Ovary (tissue), 9 donors: Measurements from ENCODE around the gene ABHD17C. TPM values are rescaled to one million over a fixed set of nuclear protein-coding genes. Genes with fewer than 3 reads are reported as not detected.
A peak's percentile ranks its signal among the peaks of the same experiment; 100 is the strongest.

Experiments
- DNase-seq, 5 donors: peaks; one replicate each; pipeline ENCODE4 v3.0.0-alpha.2; 2019 to 2020
- H3K27ac ChIP-seq, 2 donors: fragments of 200-600 bp; one replicate each; pipeline versions ENCODE4 v1.5.1 to v1.8.0; 2019 to 2022
- H3K27me3 ChIP-seq: fragments of 200-600 bp; one replicate; pipeline ENCODE4 v1.8.0; 2022
- H3K36me3 ChIP-seq: fragments of 200-600 bp; sonication (generic); one replicate; pipeline ENCODE4 v1.5.1; 2019
- H3K4me1 ChIP-seq: one replicate; pipeline ENCODE4 v1.8.1; 2013; ENCODE audit warnings: mild to moderate bottlenecking, moderate library complexity; ENCODE audit not compliant: insufficient read depth
- H3K4me3 ChIP-seq: fragments of 200-600 bp; sonication (generic); one replicate; pipeline ENCODE4 v1.5.1; 2017
- H3K9me3 ChIP-seq, 2 donors: fragments of 200-600 bp in 1 of 2; sonication (generic) in 1 of 2; one replicate each; pipeline versions ENCODE4 v1.5.1 to v1.8.1; 2013 to 2019; ENCODE audit warnings: mild to moderate bottlenecking in 1 of 2, moderate library complexity in 1 of 2
- EP300 ChIP-seq: sonication (generic); formaldehyde crosslinking; IDR thresholded peaks from one replicate; pipeline ENCODE4 v1.6.1; 2017; ENCODE audit warnings: antibody characterized with exemption
- POLR2A ChIP-seq: fragments of 450-650 bp; IDR thresholded peaks from one replicate; pipeline ENCODE4 v1.6.1; 2017; ENCODE audit warnings: antibody characterized with exemption, mild to moderate bottlenecking, moderate library complexity
- WGBS, 3 donors: extraction: QIAGEN DNeasy Blood & Tissue Kit in 1 of 3; methylation state at CpG; one replicate each; pipeline versions ENCODE4 v1.1.5 to v1.1.7; 2013 to 2017; 5-methylcytosine and 5-hydroxymethylcytosine counted together
- intact Hi-C, 4 donors: fragments of 100-400 bp; cut with DNase I; formaldehyde crosslinking; loops; one replicate each; pipeline versions ENCODE4 v1.11.0 to v1.15.1; 2022 to 2023
- polyA plus RNA-seq, 2 donors: library from polyadenylated mRNA; stranded (reverse); fragments of 200-250 nt in 1 of 2; fragments of 350-450 nt in 1 of 2; fragmentation: Illumina TruSeq in 1 of 2; extraction: RNeasy Lipid Tissue Mini Kit (QIAGEN cat#74804) in 1 of 2; gene quantifications; one replicate each; pipeline ENCODE4 v1.2.3, GENCODE V29; 2013 to 2014
- total RNA-seq, 7 donors: library from RNA; depleted of rRNA in 2 of 7; stranded (reverse); fragments of >200 nt in 2 of 7; fragmentation: NEBNext Ultra II Directional in 3 of 7; extraction: Animal tissue kit (Norgen Biotek cat#: 25700) in 3 of 7; gene quantifications; one replicate each; pipeline versions ENCODE4 v1.1.0 to v1.2.4, GENCODE V29; 2016 to 2023
- TF ChIP-seq, protein P1 (sequence below), 3 donors: fragments of 450-650 bp in 2 of 3; fragments of 200-600 bp in 1 of 3; IDR thresholded peaks; one replicate each; pipeline versions ENCODE4 v1.5.1 to v1.8.0; 2016 to 2022; ENCODE audit warnings: antibody characterized with exemption in 3 of 3, mild to moderate bottlenecking in 1 of 3
- donor health status: DM: no; HTN: no; CAD: no; lungs with moderate emphysema.
- donor health status: DM: no; HTN: no; CAD: no.
- donor health status: Bipolar disorder and iron deficiency.
- donor health status: DM: yes; HTN: yes; CAD: no.
- donor health status: DM: no; HTN: no; CAD: no.
- donor health status: DM: yes; HTN: yes; CAD: no.

The ABHD17C gene
- total and polyA plus RNA-seq, 9 donors = 1.2 to 5.6 (median 3.6) TPM

DNA sequence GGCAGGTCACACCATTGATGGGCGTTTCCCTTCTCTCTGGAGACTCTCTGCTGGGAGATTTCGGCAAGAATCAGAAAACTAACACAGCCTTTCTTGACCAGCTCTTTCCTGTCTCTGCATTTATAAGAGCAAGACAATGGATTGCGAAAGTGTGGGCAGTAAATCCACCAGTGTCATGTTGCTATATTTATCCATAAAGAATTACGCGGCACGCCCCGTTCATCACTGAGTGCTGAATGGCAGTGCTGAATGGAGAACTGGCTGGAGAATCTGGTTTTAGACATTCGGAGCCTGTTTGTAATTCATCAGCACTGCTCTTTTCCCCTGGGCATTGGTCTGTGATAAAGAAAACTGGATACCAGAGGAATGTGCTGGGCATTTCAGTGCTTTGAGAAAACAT, 82.0 kb downstream of the ABHD17C start:
- Histone ChIP-seq H3K36me3 (no peaks in the 10 kb centered on the region), H3K9me3 (no peaks in the 10 kb centered on the region), H3K4me1 (peaks cover 15% of the 10 kb centered on the region), H3K27me3 (no peaks in the 10 kb centered on the region), H3K27ac (no peak overlapping the region), H3K4me3 (no peak overlapping the region)
- intact Hi-C loops = loop anchor here (5.0 to 10.0 kb wide), 6 partner anchors 190 to 488 kb away; no protein-coding TSS in a partner anchor
- no peak for DNase-seq
- TF ChIP-seq, protein P1, sequence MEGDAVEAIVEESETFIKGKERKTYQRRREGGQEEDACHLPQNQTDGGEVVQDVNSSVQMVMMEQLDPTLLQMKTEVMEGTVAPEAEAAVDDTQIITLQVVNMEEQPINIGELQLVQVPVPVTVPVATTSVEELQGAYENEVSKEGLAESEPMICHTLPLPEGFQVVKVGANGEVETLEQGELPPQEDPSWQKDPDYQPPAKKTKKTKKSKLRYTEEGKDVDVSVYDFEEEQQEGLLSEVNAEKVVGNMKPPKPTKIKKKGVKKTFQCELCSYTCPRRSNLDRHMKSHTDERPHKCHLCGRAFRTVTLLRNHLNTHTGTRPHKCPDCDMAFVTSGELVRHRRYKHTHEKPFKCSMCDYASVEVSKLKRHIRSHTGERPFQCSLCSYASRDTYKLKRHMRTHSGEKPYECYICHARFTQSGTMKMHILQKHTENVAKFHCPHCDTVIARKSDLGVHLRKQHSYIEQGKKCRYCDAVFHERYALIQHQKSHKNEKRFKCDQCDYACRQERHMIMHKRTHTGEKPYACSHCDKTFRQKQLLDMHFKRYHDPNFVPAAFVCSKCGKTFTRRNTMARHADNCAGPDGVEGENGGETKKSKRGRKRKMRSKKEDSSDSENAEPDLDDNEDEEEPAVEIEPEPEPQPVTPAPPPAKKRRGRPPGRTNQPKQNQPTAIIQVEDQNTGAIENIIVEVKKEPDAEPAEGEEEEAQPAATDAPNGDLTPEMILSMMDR (IDR thresholded peaks at IDR 0.05) = no peak
- TF ChIP-seq EP300 (no peak), POLR2A (no peak)
- WGBS, 3 donors = 61 to 70% (median 68%) methylated on average over 8 of the region's 8 CpGs

- intact Hi-C loops = loop anchor here (2.0 to 10.0 kb wide), 7 partner anchors 189 to 487 kb away; no protein-coding TSS in a partner anchor
- TF ChIP-seq, protein P1 (IDR thresholded peaks at IDR 0.05) = no peak
- no peak for TF ChIP-seq POLR2A
- TF ChIP-seq EP300 = no peak
- no peaks in the 10 kb centered on the region for H3K9me3 ChIP-seq
- no peak overlapping the region for H3K4me3 ChIP-seq
- whole genome bisulfite sequencing, 3 donors = 82 to 86% (median 85%) methylated on average over 10 of the region's 10 CpGs
- DNase-seq = no peak
- H3K36me3 ChIP-seq = no peaks in the 10 kb centered on the region
- peaks cover 15% of the 10 kb centered on the region for H3K4me1 ChIP-seq
- no peak overlapping the region for H3K27ac ChIP-seq
- H3K27me3 ChIP-seq = no peaks in the 10 kb centered on the region
These were observed 82.9 kb downstream of the ABHD17C start for GRCh38 chr15:80777826-80778620.

DNA sequence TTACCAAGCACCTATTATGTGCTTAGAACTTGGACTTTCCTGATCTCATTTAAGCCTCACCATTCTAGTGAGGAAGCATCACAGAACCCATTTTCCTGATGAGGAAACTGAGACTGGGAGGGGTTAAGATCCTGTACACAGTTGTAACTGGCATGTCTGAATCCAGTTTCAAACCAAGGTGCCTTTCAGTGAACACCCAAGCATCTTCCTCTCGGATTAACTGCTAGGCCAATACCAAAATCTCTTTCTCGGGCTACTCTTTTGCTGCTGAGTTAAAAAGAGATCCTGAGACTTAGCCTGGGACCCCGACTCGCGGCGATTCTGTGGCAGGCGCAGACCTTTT, 83.5 kb downstream of the ABHD17C start:
- Histone ChIP-seq H3K4me3 (peak overlapping the region; percentile 41), H3K9me3 (no peaks in the 10 kb centered on the region), H3K27ac (no peak overlapping the region), H3K27me3 (no peaks in the 10 kb centered on the region), H3K4me1 (peaks cover 15% of the 10 kb centered on the region), H3K36me3 (no peaks in the 10 kb centered on the region)
- WGBS, 3 donors = 18 to 21% (median 20%) methylated on average over 7 of the region's 7 CpGs
- DNase-seq = no peak
- TF ChIP-seq, protein P1 (IDR thresholded peaks at IDR 0.05) = no peak
- TF ChIP-seq EP300 (no peak), POLR2A (no peak)
- intact Hi-C loops = loop anchor here (2.0 to 10.0 kb wide), 7 partner anchors 189 to 486 kb away; no protein-coding TSS in a partner anchor

- Histone ChIP-seq H3K27ac (no peak within 1 kb of the TSS), H3K9me3 (no peaks in the 10 kb centered on the region), H3K4me3 (peak within 1 kb of the TSS; percentile 41), H3K4me1 (peaks cover 15% of the 10 kb centered on the region), H3K27me3 (no peaks in the 10 kb centered on the region), H3K36me3 (no peaks in the 10 kb centered on the region)
- TF ChIP-seq, protein P1 (IDR thresholded peaks at IDR 0.05) = peak; percentile 55 to 94 (median 69)
- TF ChIP-seq EP300 = no peak
- peak; percentile 74 to 91 (median 79) for DNase-seq
- WGBS, 3 donors = 1% methylated on average over 49 to 75 of the region's 75 CpGs
- intact Hi-C loops = loop anchor here (2.0 to 10.0 kb wide), 7 partner anchors 188 to 486 kb away; no protein-coding TSS in a partner anchor
These were observed 84.0 kb downstream of the ABHD17C start, which contains the start of gene CEMIP for GRCh38 chr15:80778964-80779657. Gene CEMIP, plus strand, starts transcription at chr15:80779370. Its CDS starts 94,510 bp downstream, at chr15:80873880.
